NB4 (cell line): ENCODE data around the gene TEC.

Experiments
- DNase-seq: peaks from one replicate; pipeline ENCODE4 v3.0.0; 2010; ENCODE audit warnings: low read depth
- H3K4me3 ChIP-seq: one replicate; pipeline ENCODE4 v1.5.1; 2011; ENCODE audit warnings: mild to moderate bottlenecking, low read depth, low read length, moderate library complexity
- MYC ChIP-seq: IDR thresholded peaks from 2 replicates; pipeline ENCODE4 v1.6.1; 2011; ENCODE audit warnings: low read depth, low read length
- POLR2A ChIP-seq: IDR thresholded peaks from 2 replicates; pipeline ENCODE4 v1.6.1; 2011; ENCODE audit warnings: mild to moderate bottlenecking; ENCODE audit not compliant: insufficient read length; ENCODE audit errors: extremely low read depth
- TF ChIP-seq, protein P1 (sequence below): IDR thresholded peaks from one replicate; pipeline ENCODE4 v1.5.1; 2012; ENCODE audit warnings: low read depth, low read length
- TF ChIP-seq, protein P2 (sequence below): IDR thresholded peaks from 2 replicates; pipeline ENCODE4 v1.6.1; 2011; ENCODE audit warnings: low read depth, low read length

Gene TEC

DNA sequence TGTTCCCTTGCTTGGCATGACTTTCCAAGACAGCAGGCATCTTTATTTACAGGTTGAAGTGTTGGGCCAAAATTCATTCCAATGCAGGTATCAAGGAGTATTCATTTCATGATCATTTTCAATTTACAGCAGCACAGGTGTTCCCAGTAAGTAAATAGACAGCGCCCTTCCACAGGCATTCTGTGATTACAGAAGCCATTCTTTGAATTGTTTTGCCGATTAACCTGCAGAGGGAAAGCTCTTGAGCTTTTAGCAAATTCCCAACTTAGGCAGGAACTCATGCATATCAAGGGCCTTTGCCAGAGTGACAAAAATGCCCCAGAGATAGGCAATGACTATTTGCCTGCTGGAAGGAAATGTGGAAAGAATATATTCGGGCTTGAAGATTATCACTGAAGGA is 142.4 kb downstream of the TEC start:
- H3K4me3 ChIP-seq = no peak overlapping the region
- DNase-seq = no peak
- TF ChIP-seq, protein P1, sequence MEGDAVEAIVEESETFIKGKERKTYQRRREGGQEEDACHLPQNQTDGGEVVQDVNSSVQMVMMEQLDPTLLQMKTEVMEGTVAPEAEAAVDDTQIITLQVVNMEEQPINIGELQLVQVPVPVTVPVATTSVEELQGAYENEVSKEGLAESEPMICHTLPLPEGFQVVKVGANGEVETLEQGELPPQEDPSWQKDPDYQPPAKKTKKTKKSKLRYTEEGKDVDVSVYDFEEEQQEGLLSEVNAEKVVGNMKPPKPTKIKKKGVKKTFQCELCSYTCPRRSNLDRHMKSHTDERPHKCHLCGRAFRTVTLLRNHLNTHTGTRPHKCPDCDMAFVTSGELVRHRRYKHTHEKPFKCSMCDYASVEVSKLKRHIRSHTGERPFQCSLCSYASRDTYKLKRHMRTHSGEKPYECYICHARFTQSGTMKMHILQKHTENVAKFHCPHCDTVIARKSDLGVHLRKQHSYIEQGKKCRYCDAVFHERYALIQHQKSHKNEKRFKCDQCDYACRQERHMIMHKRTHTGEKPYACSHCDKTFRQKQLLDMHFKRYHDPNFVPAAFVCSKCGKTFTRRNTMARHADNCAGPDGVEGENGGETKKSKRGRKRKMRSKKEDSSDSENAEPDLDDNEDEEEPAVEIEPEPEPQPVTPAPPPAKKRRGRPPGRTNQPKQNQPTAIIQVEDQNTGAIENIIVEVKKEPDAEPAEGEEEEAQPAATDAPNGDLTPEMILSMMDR = no peak

DNA sequence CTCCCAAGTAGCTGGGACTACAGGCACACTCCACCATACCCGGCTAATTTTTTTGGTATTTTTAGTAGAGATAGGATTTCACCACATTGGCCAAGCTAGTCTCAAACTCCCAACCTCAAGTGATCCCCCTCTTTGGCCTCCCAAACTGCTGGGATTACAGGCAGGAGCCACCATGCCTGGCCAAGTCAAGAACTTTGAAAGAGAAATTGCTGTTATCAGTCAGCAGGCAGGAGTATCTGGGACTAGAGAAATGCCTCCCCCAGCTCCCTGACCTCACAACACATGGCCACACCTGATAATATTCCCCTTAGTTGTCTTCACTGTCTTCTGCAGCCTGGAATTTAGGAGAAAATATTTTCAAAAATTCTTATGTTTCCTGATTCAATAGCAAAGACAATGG is 143.0 kb downstream of the TEC start:
- TF ChIP-seq, protein P2, sequence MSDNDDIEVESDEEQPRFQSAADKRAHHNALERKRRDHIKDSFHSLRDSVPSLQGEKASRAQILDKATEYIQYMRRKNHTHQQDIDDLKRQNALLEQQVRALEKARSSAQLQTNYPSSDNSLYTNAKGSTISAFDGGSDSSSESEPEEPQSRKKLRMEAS = no peak
- TF ChIP-seq POLR2A = no peak
- TF ChIP-seq, protein P1 = no peak
- no peak for TF ChIP-seq MYC
- no peak overlapping the region for H3K4me3 ChIP-seq
- no peak for DNase-seq

DNA sequence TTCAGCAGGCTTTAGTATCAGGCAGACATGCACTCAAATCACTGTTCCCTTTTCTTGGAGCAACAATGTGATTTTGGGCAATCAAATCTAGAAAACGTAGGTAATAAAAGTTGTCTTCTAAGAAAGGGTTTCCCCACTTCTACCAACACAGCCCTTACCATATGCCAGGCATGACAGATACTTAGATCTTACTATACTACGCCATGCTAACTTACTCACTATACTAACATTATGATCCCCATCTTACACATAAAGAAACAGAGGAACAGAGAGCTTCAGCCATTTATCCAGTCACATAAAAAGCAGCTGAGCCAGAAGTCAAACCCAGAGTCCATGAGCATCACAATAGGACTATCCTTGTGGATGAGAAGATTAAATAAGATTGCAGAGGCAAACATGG is 144.8 kb downstream of the TEC start:
- DNase-seq = no peak
- TF ChIP-seq MYC (no peak), POLR2A (no peak)
- TF ChIP-seq, protein P2 = no peak
- TF ChIP-seq, protein P1 = no peak
- no peak overlapping the region for H3K4me3 ChIP-seq

DNA sequence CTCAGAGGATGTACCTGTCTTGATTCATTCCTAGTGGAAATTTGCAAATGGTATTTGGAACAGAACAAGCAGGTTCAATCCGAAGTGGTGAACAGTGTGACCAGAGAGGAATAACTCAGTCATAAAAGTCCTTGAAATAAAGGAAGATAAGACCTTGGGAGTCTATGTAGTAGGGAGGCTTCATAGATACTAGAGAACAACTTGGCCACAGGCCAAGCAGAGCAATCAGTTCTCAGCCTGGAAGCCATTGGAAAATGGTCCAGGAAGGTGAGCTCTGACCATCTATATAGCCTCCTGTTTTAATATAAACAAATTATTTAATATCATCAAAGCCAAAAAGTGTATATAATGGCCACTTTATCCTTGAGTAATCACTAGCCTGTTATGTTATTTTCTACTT is 146.9 kb downstream of the TEC start:
- H3K4me3 ChIP-seq = no peak overlapping the region
- TF ChIP-seq POLR2A (no peak), MYC (no peak)
- TF ChIP-seq, protein P1 = no peak
- TF ChIP-seq, protein P2 = no peak
- DNase-seq = no peak

DNA sequence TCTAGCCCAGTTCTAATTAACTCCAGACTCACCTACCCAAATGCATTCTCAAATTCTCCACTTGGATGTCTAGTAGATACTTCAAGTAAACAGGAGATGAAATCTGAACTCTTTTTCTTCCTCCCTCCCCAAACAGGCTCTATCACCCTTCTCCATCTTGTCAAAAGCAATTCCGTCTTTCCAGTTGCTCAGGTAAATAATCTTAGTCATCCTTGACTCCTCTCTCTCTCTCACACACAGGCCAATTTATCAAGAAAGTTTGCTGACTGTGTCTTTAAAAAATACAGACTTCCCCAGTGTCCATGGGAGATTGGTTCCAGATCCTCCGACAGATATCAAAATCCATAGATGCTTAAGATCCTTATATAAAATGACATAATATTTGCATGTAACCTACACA is 148.5 kb downstream of the TEC start:
- no peak for TF ChIP-seq POLR2A
- TF ChIP-seq, protein P2 = no peak
- TF ChIP-seq, protein P1 = no peak
- no peak for TF ChIP-seq MYC
- DNase-seq = no peak
- no peak overlapping the region for H3K4me3 ChIP-seq

DNA sequence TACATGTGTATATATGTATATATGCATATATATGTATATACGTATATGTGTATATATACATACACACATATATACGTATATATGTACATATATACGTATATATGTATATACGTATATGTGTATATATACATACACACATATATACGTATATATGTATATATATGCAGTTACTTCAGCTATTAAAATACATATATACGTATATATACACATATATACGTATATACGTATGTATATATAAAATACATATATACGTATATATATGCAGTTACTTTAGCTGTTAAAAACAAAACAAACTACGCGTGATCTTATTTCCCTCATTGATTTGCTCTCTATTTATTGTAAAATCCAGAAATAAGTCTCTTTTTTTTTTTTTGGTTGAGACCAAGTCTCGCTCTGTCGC is 149.5 kb downstream of the TEC start:
- no peak for DNase-seq
- TF ChIP-seq, protein P2 = no peak
- TF ChIP-seq MYC = no peak
- TF ChIP-seq, protein P1 = no peak
- no peak for TF ChIP-seq POLR2A
- H3K4me3 ChIP-seq = no peak overlapping the region
